LNCAP (cell line): ENCODE data around the gene ADGRG6.

Experiments used
- TF ChIP-seq, protein P1 (sequence below): fragments of 450-650 bp; IDR thresholded peaks from 2 replicates; pipeline ENCODE4 v1.5.1; 2017; ENCODE audit warnings: mild to moderate bottlenecking

Gene ADGRG6

DNA sequence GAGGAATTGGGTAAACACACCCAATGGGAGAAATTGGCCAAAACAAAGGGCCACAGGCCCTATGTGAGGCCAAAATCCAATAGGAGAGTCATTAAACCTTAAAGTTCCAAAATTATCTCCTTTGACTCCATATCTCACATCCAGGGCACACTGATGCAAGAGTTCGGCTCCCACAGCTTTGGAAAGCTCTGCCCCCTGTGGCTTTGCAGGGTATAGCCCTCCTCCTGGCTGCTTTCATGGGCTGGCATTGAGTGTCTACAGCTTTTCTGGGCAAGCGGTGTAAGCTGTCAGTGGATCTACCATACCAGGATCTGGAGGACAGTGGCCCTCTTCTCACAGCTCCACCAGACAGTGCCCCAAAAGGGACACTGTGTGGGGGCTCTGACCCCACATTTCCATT lies 160.5 kb downstream of the ADGRG6 start:
- TF ChIP-seq, protein P1, sequence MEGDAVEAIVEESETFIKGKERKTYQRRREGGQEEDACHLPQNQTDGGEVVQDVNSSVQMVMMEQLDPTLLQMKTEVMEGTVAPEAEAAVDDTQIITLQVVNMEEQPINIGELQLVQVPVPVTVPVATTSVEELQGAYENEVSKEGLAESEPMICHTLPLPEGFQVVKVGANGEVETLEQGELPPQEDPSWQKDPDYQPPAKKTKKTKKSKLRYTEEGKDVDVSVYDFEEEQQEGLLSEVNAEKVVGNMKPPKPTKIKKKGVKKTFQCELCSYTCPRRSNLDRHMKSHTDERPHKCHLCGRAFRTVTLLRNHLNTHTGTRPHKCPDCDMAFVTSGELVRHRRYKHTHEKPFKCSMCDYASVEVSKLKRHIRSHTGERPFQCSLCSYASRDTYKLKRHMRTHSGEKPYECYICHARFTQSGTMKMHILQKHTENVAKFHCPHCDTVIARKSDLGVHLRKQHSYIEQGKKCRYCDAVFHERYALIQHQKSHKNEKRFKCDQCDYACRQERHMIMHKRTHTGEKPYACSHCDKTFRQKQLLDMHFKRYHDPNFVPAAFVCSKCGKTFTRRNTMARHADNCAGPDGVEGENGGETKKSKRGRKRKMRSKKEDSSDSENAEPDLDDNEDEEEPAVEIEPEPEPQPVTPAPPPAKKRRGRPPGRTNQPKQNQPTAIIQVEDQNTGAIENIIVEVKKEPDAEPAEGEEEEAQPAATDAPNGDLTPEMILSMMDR = no peak

DNA sequence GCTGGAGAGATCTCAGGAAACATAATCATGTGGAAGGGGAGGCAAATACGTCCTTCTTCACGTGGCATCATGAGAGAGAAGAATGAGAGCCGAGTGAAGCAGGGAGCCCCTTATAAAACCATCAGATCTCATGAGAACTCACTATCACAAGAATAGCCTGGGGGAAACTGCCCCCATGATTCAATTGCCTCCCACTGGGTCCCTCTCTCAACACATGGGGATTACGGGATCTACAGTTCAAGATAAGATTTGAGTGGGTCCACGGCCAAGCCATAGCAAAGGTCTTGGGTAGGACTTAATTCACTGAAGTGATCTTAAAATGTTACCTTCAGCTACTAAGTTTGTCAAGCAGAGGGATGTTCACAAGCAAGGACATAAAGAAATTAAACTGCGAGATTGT lies 162.2 kb downstream of the ADGRG6 start:
- TF ChIP-seq, protein P1 = no peak

DNA sequence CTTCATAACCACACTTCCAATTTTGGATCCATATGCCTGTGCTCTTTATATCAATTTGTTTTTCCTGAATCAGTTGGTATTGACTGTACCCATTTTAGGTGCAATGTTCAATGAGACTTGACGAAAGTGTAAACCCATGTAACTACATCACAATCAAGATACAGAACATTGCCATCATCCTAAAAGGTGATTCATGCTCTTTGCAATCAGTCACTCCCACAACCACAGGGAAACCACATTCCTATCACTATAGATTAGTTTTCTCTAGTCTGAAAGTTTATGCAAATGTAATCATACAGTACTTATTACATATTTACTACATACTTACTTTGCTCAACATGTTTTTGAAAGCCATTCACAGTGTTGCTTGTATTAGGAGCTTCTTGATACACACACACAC lies 167.4 kb downstream of the ADGRG6 start:
- TF ChIP-seq, protein P1 = no peak

DNA sequence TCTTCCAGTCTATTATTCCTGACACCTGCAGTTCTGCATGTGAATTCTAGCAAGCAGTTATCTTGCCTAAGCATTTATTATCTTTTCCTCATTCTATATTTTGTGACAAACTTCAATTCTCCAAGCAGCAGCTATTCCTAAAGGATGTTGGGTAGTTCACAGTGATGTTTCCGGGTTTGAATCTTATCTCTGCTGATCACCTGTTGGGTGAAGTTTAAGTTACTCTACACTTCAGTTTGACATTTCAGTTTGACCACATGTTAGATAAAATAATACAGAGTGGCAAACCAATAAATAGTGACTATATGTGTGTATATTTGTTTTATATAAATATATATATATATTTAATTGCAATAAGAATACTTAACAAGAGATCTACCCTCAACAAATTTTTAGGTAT lies 168.6 kb downstream of the ADGRG6 start:
- TF ChIP-seq, protein P1 = no peak

DNA sequence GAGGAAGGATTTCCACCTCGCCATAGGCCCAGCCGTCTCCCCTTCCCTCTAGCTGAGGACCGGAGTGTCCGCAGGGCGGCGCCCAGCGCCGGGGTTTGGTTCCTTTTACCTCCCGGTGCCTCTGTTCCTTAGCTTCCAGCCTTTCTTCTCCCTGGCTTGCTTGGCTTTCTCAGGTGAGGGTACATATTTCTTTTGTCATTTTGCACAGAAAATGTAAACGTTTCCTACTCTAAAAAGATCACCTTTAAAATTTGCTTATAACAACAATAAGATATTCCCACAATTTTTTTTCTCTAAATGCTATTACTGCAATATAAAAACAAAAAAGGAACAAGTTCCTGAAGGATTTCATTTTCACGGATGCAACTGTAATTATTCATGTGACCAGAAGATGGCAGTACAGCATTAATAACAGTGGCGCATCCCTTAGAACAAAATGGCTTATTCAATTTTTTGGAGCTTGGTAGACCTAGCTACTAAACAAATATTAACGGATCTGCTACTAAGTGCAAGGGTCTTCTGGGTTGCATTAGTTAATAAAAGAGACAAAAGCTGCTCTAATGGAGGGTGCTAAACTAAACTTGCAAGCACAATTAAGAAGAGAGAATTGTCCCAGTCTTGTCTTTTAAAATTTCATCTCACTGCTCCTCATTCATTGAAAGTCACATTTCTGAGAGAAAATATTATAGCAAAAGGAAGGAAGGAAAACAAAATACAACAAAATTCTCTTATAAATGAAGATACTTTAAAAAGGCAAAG lies 172.9 kb downstream of the ADGRG6 start:
- TF ChIP-seq, protein P1 = peak; percentile 80

DNA sequence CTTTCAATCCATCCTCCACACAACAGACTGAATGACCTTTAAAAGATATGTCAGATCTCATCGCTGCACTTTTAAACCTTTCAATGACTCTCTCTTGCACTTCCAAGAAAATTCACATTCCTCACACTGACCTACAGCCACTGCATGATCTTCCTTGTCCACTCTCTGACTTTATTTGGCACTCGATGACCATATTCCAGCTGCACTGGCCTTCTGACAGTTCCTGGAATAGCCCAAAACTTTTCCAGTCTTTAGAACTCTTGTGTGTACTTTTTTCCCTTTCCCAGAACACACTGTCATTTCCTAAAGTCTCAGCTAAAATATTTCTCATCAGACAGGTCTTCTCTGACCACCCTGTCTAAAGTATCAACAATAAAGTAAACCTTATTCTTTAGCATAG lies 174.6 kb downstream of the ADGRG6 start:
- TF ChIP-seq, protein P1 = no peak

DNA sequence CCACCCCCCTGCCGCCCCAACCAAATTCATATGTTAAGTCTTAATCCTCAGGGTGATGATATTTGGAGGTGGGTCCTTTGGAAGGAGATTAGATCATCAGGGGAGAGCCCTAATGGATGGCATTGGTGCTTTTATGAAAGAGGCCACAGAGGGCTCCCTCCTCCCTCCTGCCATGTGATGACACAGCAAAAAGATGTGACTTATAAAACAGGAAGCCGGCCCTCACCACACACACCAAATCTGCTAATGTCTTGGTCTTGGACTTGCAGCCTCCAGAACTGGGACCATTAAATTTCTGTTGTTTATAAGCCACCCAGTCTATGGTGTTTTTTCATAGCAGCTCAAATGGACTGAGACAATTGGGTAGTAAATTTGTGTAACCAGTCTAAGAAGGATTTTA lies 176.3 kb downstream of the ADGRG6 start:
- TF ChIP-seq, protein P1 = no peak

DNA sequence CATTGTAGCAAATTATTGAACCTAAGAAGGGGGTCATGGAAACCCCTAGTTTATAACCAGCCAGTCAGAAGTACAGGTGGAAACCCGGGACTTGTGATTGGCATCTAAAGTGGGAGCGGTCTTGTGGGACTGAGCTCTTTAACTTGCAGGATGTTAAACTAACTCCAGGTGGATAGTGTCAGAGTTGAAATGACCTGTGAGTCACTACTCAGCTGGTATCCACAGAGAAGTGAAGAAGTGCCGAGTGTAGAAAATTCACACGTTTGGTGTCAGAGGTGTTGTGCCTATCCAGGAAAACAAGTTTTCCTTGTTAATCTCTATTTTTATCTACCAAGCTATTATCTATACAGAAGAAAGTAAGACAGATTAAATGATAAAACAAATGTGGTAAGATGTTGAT lies 179.7 kb downstream of the ADGRG6 start:
- TF ChIP-seq, protein P1 = no peak
